ENCODE results near the gene USH2A. TPM values are rescaled to one million over a fixed set of nuclear protein-coding genes. Genes with fewer than 3 reads are reported as not detected.
A peak's percentile ranks its signal among the peaks of the same experiment; 100 is the strongest.

USH2A gene
- total and polyA plus RNA-seq, 9 donors, result 0.06 to 0.40 (median 0.09) TPM

GRCh38 chr1:215730600-215730999 is 692.6 kb downstream of the USH2A start:
- no peaks in the 10 kb centered on the region for H3K9me3 ChIP-seq (replicated peaks; ENCODE audit: control insufficient read depth, low read depth, low read length)
- H3K4me1 ChIP-seq (ENCODE audit: control insufficient read depth, insufficient read depth, low read length), result no peaks in the 10 kb centered on the region
- no peaks in the 10 kb centered on the region for H3K27me3 ChIP-seq (ENCODE audit: control insufficient read depth, insufficient read depth, low read length)
- H3K4me3 ChIP-seq (ENCODE audit: low read length), result no peak overlapping the region
- H3K36me3 ChIP-seq (ENCODE audit: control insufficient read depth, insufficient read depth, low read length), result no peaks in the 10 kb centered on the region
- 100% methylated on average over 1 of the region's 3 CpGs for WGBS (ENCODE audit: insufficient coverage)
- no peak for DNase-seq
- no peak overlapping the region for H3K27ac ChIP-seq (ENCODE audit: low read length)

GRCh38 chr1:215728169-215728568 is 695.1 kb downstream of the USH2A start:
- H3K27me3 ChIP-seq (ENCODE audit: control insufficient read depth, insufficient read depth, low read length), result no peaks in the 10 kb centered on the region
- DNase-seq, result no peak
- no peak overlapping the region for H3K27ac ChIP-seq (ENCODE audit: low read length)
- H3K36me3 ChIP-seq (ENCODE audit: control insufficient read depth, insufficient read depth, low read length), result no peaks in the 10 kb centered on the region
- 57% methylated on average over 2 of the region's 3 CpGs for WGBS (ENCODE audit: insufficient coverage)
- H3K4me3 ChIP-seq (ENCODE audit: low read length), result no peak overlapping the region
- no peaks in the 10 kb centered on the region for H3K4me1 ChIP-seq (ENCODE audit: control insufficient read depth, insufficient read depth, low read length)
- H3K9me3 ChIP-seq (replicated peaks; ENCODE audit: control insufficient read depth, low read depth, low read length), result no peaks in the 10 kb centered on the region

GRCh38 chr1:215720126-215720525 is 703.1 kb downstream of the USH2A start:
- Histone ChIP-seq H3K9me3 (replicated peaks; ENCODE audit: control insufficient read depth, low read depth, low read length) (no peaks in the 10 kb centered on the region), H3K27ac (ENCODE audit: low read length) (no peak overlapping the region)

GRCh38 chr1:215719552-215719951 is 703.7 kb downstream of the USH2A start:
- Histone ChIP-seq H3K27ac (ENCODE audit: low read length) (no peak overlapping the region), H3K9me3 (replicated peaks; ENCODE audit: control insufficient read depth, low read depth, low read length) (no peaks in the 10 kb centered on the region), H3K36me3 (ENCODE audit: control insufficient read depth, insufficient read depth, low read length) (no peaks in the 10 kb centered on the region), H3K27me3 (ENCODE audit: control insufficient read depth, insufficient read depth, low read length) (no peaks in the 10 kb centered on the region), H3K4me3 (ENCODE audit: low read length) (no peak overlapping the region), H3K4me1 (ENCODE audit: control insufficient read depth, insufficient read depth, low read length) (no peaks in the 10 kb centered on the region)
- DNase-seq, result no peak

More at GRCh38 chr1:215720126-215720525, 703.1 kb downstream of the USH2A start:
- H3K27me3 ChIP-seq (ENCODE audit: control insufficient read depth, insufficient read depth, low read length), result no peaks in the 10 kb centered on the region
- H3K4me3 ChIP-seq (ENCODE audit: low read length), result no peak overlapping the region
- no peaks in the 10 kb centered on the region for H3K36me3 ChIP-seq (ENCODE audit: control insufficient read depth, insufficient read depth, low read length)
- no peak for DNase-seq
- no peaks in the 10 kb centered on the region for H3K4me1 ChIP-seq (ENCODE audit: control insufficient read depth, insufficient read depth, low read length)

GRCh38 chr1:215718575-215719287 is 704.5 kb downstream of the USH2A start:
- no peaks in the 10 kb centered on the region for H3K27me3 ChIP-seq (ENCODE audit: control insufficient read depth, insufficient read depth, low read length)
- no peaks in the 10 kb centered on the region for H3K4me1 ChIP-seq (ENCODE audit: control insufficient read depth, insufficient read depth, low read length)
- no peaks in the 10 kb centered on the region for H3K36me3 ChIP-seq (ENCODE audit: control insufficient read depth, insufficient read depth, low read length)
- H3K4me3 ChIP-seq (ENCODE audit: low read length), result no peak overlapping the region
- H3K9me3 ChIP-seq (replicated peaks; ENCODE audit: control insufficient read depth, low read depth, low read length), result no peaks in the 10 kb centered on the region
- no peak for DNase-seq
- H3K27ac ChIP-seq (ENCODE audit: low read length), result no peak overlapping the region
- WGBS (ENCODE audit: insufficient coverage), result 33% methylated on average over 1 of the region's 3 CpGs

GRCh38 chr1:215717677-215718426 is 705.4 kb downstream of the USH2A start:
- no CpG with 5 or more reads among the region's 4 CpGs for WGBS (ENCODE audit: insufficient coverage)
- DNase-seq, result no peak
- no peaks in the 10 kb centered on the region for H3K27me3 ChIP-seq (ENCODE audit: control insufficient read depth, insufficient read depth, low read length)
- H3K36me3 ChIP-seq (ENCODE audit: control insufficient read depth, insufficient read depth, low read length), result no peaks in the 10 kb centered on the region
- no peaks in the 10 kb centered on the region for H3K9me3 ChIP-seq (replicated peaks; ENCODE audit: control insufficient read depth, low read depth, low read length)
- no peak overlapping the region for H3K27ac ChIP-seq (ENCODE audit: low read length)
- H3K4me3 ChIP-seq (ENCODE audit: low read length), result no peak overlapping the region
- no peaks in the 10 kb centered on the region for H3K4me1 ChIP-seq (ENCODE audit: control insufficient read depth, insufficient read depth, low read length)

- Histone ChIP-seq H3K27me3 (ENCODE audit: control insufficient read depth, insufficient read depth, low read length) (no peaks in the 10 kb centered on the region), H3K4me3 (ENCODE audit: low read length) (no peak overlapping the region), H3K9me3 (replicated peaks; ENCODE audit: control insufficient read depth, low read depth, low read length) (no peaks in the 10 kb centered on the region), H3K36me3 (ENCODE audit: control insufficient read depth, insufficient read depth, low read length) (no peaks in the 10 kb centered on the region), H3K27ac (ENCODE audit: low read length) (no peak overlapping the region), H3K4me1 (ENCODE audit: control insufficient read depth, insufficient read depth, low read length) (no peaks in the 10 kb centered on the region)
- no peak for DNase-seq
- WGBS (ENCODE audit: insufficient coverage), result no CpG with 5 or more reads among the region's 4 CpGs
Measured at GRCh38 chr1:215710899-215711225, 712.4 kb downstream of the USH2A start.

GRCh38 chr1:215710036-215710898 is 713.0 kb downstream of the USH2A start:
- WGBS (ENCODE audit: insufficient coverage), result no CpG with 5 or more reads among the region's 8 CpGs
- no peaks in the 10 kb centered on the region for H3K9me3 ChIP-seq (replicated peaks; ENCODE audit: control insufficient read depth, low read depth, low read length)
- DNase-seq, result peak; percentile 4

GRCh38 chr1:215704089-215704860 is 719.0 kb downstream of the USH2A start:
- no peaks in the 10 kb centered on the region for H3K9me3 ChIP-seq (replicated peaks; ENCODE audit: control insufficient read depth, low read depth, low read length)
- H3K4me3 ChIP-seq (ENCODE audit: low read length), result no peak overlapping the region
- no peak for DNase-seq
- H3K4me1 ChIP-seq (ENCODE audit: control insufficient read depth, insufficient read depth, low read length), result no peaks in the 10 kb centered on the region
- H3K36me3 ChIP-seq (ENCODE audit: control insufficient read depth, insufficient read depth, low read length), result no peaks in the 10 kb centered on the region
- H3K27ac ChIP-seq (ENCODE audit: low read length), result no peak overlapping the region
- 95% methylated on average over 5 of the region's 6 CpGs for WGBS (ENCODE audit: insufficient coverage)
- no peaks in the 10 kb centered on the region for H3K27me3 ChIP-seq (ENCODE audit: control insufficient read depth, insufficient read depth, low read length)

More at GRCh38 chr1:215710036-215710898, 713.0 kb downstream of the USH2A start:
- no peaks in the 10 kb centered on the region for H3K4me1 ChIP-seq (ENCODE audit: control insufficient read depth, insufficient read depth, low read length)
- H3K4me3 ChIP-seq (ENCODE audit: low read length), result no peak overlapping the region
- H3K27ac ChIP-seq (ENCODE audit: low read length), result no peak overlapping the region
- H3K27me3 ChIP-seq (ENCODE audit: control insufficient read depth, insufficient read depth, low read length), result no peaks in the 10 kb centered on the region
- no peaks in the 10 kb centered on the region for H3K36me3 ChIP-seq (ENCODE audit: control insufficient read depth, insufficient read depth, low read length)
